ENCODE results near the gene ZBTB47.

ZBTB47 gene

DNA sequence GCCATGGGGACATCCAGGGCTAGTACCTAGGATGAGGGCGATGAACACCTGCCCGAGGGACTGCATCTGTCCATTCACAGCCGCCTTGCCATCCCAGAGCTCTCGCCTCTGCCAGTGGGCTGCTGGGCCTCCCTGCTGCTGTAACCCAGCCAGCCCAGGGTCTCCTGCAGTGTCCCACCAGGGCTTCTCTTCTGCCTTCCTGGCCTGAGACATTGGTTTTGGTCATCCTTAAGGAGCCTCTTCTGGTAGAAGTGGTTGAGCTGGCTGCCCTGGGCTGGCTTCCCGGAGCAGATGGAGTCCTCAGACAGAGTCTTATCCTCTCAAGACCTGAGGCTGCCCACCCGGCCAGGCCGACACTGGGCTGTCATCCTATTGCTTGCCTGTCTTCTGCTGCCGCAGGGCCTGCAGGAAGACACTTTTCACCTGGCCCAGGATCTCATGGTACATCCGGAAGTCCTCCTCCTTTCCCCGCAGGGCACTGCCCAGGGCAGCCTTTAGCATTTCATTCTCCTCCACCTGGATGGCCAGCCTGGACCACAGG is 55.2 kb downstream of the ZBTB47 start:
- no peak for DNase-seq (ENCODE audit: low read depth)
- H3K4me3 ChIP-seq (ENCODE audit: low read length) = no peak overlapping the region
- TF ChIP-seq, protein P1, sequence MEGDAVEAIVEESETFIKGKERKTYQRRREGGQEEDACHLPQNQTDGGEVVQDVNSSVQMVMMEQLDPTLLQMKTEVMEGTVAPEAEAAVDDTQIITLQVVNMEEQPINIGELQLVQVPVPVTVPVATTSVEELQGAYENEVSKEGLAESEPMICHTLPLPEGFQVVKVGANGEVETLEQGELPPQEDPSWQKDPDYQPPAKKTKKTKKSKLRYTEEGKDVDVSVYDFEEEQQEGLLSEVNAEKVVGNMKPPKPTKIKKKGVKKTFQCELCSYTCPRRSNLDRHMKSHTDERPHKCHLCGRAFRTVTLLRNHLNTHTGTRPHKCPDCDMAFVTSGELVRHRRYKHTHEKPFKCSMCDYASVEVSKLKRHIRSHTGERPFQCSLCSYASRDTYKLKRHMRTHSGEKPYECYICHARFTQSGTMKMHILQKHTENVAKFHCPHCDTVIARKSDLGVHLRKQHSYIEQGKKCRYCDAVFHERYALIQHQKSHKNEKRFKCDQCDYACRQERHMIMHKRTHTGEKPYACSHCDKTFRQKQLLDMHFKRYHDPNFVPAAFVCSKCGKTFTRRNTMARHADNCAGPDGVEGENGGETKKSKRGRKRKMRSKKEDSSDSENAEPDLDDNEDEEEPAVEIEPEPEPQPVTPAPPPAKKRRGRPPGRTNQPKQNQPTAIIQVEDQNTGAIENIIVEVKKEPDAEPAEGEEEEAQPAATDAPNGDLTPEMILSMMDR (conservative IDR thresholded peaks at IDR 0.05; ENCODE audit: low read length) = no peak

- no peak for DNase-seq (ENCODE audit: low read depth)
- no peak overlapping the region for H3K4me3 ChIP-seq (ENCODE audit: low read length)
- TF ChIP-seq, protein P1 (conservative IDR thresholded peaks at IDR 0.05; ENCODE audit: low read length) = no peak
Observed at GRCh38 chr3:42709621-42710020, 56.1 kb downstream of the ZBTB47 start.

- DNase-seq (ENCODE audit: low read depth) = no peak
- TF ChIP-seq, protein P1 (conservative IDR thresholded peaks at IDR 0.05; ENCODE audit: low read length) = no peak
- H3K4me3 ChIP-seq (ENCODE audit: low read length) = no peak overlapping the region
Observed at GRCh38 chr3:42710323-42711021, 57.0 kb downstream of the ZBTB47 start.

- no peak overlapping the region for H3K4me3 ChIP-seq (ENCODE audit: low read length)
- DNase-seq (ENCODE audit: low read depth) = no peak
- TF ChIP-seq, protein P1 (conservative IDR thresholded peaks at IDR 0.05; ENCODE audit: low read length) = no peak; the same call in 1 of the 2 replicates
Observed at GRCh38 chr3:42711491-42712343, 58.2 kb downstream of the ZBTB47 start.

DNA sequence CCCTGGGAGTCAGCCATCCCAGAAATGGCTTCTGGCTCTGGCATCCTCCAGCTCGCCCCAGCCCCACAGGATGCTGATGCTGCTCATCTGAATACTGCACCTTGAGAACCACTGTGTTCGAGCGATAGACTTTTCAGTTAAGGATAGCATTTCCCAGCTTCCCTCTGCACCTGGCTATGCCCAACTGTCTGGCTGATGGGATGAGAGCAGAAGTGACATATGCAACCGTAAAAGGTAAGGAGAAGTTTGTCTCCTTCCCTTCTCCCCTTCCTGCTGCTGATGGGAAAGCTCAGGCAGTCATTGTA is 58.8 kb downstream of the ZBTB47 start:
- TF ChIP-seq, protein P1 (conservative IDR thresholded peaks at IDR 0.05; ENCODE audit: low read length) = no peak
- H3K4me3 ChIP-seq (ENCODE audit: low read length) = no peak overlapping the region
- DNase-seq (ENCODE audit: low read depth) = no peak

GRCh38 chr3:42712688-42713372 is 59.3 kb downstream of the ZBTB47 start:
- no peak for DNase-seq (ENCODE audit: low read depth)
- H3K4me3 ChIP-seq (ENCODE audit: low read length) = no peak overlapping the region
- TF ChIP-seq, protein P1 (conservative IDR thresholded peaks at IDR 0.05; ENCODE audit: low read length) = no peak

All from AG10803 (cell line).